SJSA1 (cell line): ENCODE data around the gene TP73. TPM values are rescaled to one million over a fixed set of nuclear protein-coding genes. Genes with fewer than 3 reads are reported as not detected.

Source experiments
- DNase-seq, 2 experiments: peaks; one replicate each; pipeline ENCODE4 v3.0.0-alpha.2; 2015 to 2020; ENCODE audit warnings: low spot score in 2 of 2, low read depth in 1 of 2
- H3K27ac ChIP-seq: fragments of 250-450 bp; sonication (Bioruptor Pico); 2 replicates; pipeline ENCODE4 v1.5.1; 2020; ENCODE audit warnings: mild to moderate bottlenecking, moderate library complexity
- H3K27me3 ChIP-seq: fragments of 250-450 bp; sonication (Bioruptor Pico); replicated peaks from 2 replicates; pipeline ENCODE4 v1.5.1; 2020; ENCODE audit warnings: mild to moderate bottlenecking, moderate library complexity
- H3K36me3 ChIP-seq: fragments of 250-450 bp; sonication (Bioruptor Pico); 2 replicates; pipeline ENCODE4 v1.5.1; 2020; ENCODE audit warnings: mild to moderate bottlenecking
- H3K4me1 ChIP-seq: fragments of 250-450 bp; sonication (Bioruptor Pico); replicated peaks from 2 replicates; pipeline ENCODE4 v1.6.1; 2021; ENCODE audit warnings: mild to moderate bottlenecking
- H3K4me3 ChIP-seq: fragments of 250-450 bp; sonication (Bioruptor Pico); 2 replicates; pipeline ENCODE4 v1.5.1; 2020; ENCODE audit warnings: mild to moderate bottlenecking
- H3K9me3 ChIP-seq: fragments of 250-450 bp; sonication (Bioruptor Pico); replicated peaks from 2 replicates; pipeline ENCODE4 v1.5.1; 2020; ENCODE audit warnings: mild to moderate bottlenecking
- total RNA-seq: library from RNA; depleted of rRNA; stranded (reverse); fragments of >200 nt; shearing (Covaris generic); gene quantifications from 2 replicates; pipeline ENCODE4 v1.2.3, GENCODE V29; 2014

TP73 gene
- total RNA-seq, 1 experiment from 2014 or later: 3.4 TPM

- H3K9me3 ChIP-seq: no peaks in the 10 kb centered on the region
- DNase-seq: no peak
- H3K4me1 ChIP-seq: peaks cover 13% of the 10 kb centered on the region
- H3K27me3 ChIP-seq: peaks cover 7% of the 10 kb centered on the region
- H3K4me3 ChIP-seq: peak overlapping the region; percentile 37
- H3K36me3 ChIP-seq: no peaks in the 10 kb centered on the region
- no peak overlapping the region for H3K27ac ChIP-seq
Measured at GRCh38 chr1:3771108-3772026, 119.1 kb downstream of the TP73 start.

GRCh38 chr1:3772027-3772714 is 119.9 kb downstream of the TP73 start:
- Histone ChIP-seq H3K27me3 (peaks cover 7% of the 10 kb centered on the region), H3K4me3 (peak overlapping the region; percentile 37), H3K27ac (no peak overlapping the region), H3K4me1 (peaks cover 13% of the 10 kb centered on the region), H3K9me3 (no peaks in the 10 kb centered on the region), H3K36me3 (no peaks in the 10 kb centered on the region)
- peak in 1 of 2 experiments; percentile 80 for DNase-seq

- no peaks in the 10 kb centered on the region for H3K36me3 ChIP-seq
- no peaks in the 10 kb centered on the region for H3K9me3 ChIP-seq
- H3K4me1 ChIP-seq: peaks cover 13% of the 10 kb centered on the region
- no peak for DNase-seq
- peak within 1 kb of the TSS; percentile 37 for H3K4me3 ChIP-seq
- H3K27ac ChIP-seq: no peak within 1 kb of the TSS
- peaks cover 7% of the 10 kb centered on the region for H3K27me3 ChIP-seq
Measured at GRCh38 chr1:3772715-3773571, 120.6 kb downstream of the TP73 start, which contains the start of gene SMIM1. TSS of gene SMIM1 (plus strand) at chr1:3772749. CDS start at chr1:3775374, 2,625 bp downstream.

- H3K27me3 ChIP-seq: peaks cover 7% of the 10 kb centered on the region
- peaks cover 3% of the 10 kb centered on the region; the same call in 1 of the 2 replicates for H3K36me3 ChIP-seq
- H3K9me3 ChIP-seq: no peaks in the 10 kb centered on the region
- DNase-seq: no peak
- peaks cover 13% of the 10 kb centered on the region for H3K4me1 ChIP-seq
- no peak overlapping the region for H3K27ac ChIP-seq
- no peak overlapping the region for H3K4me3 ChIP-seq
Measured at GRCh38 chr1:3773572-3774275, 121.4 kb downstream of the TP73 start.

- no peak overlapping the region for H3K4me3 ChIP-seq
- peaks cover 7% of the 10 kb centered on the region for H3K27me3 ChIP-seq
- no peak overlapping the region for H3K27ac ChIP-seq
- H3K4me1 ChIP-seq: peaks cover 13% of the 10 kb centered on the region
- no peak for DNase-seq
- no peaks in the 10 kb centered on the region for H3K9me3 ChIP-seq
- H3K36me3 ChIP-seq: peaks cover 10% of the 10 kb centered on the region
Measured at GRCh38 chr1:3774276-3774945, 122.1 kb downstream of the TP73 start.

GRCh38 chr1:3774946-3775489 is 122.7 kb downstream of the TP73 start:
- no peak for DNase-seq
- no peak overlapping the region for H3K4me3 ChIP-seq
- peaks cover 13% of the 10 kb centered on the region for H3K4me1 ChIP-seq
- H3K27me3 ChIP-seq: peaks cover 7% of the 10 kb centered on the region
- no peaks in the 10 kb centered on the region for H3K9me3 ChIP-seq
- H3K27ac ChIP-seq: no peak overlapping the region
- H3K36me3 ChIP-seq: peaks cover 16% of the 10 kb centered on the region

GRCh38 chr1:3775490-3776230 is 123.3 kb downstream of the TP73 start:
- Histone ChIP-seq H3K27ac (no peak overlapping the region), H3K4me1 (peaks cover 13% of the 10 kb centered on the region), H3K4me3 (no peak overlapping the region), H3K9me3 (no peaks in the 10 kb centered on the region), H3K27me3 (peaks cover 7% of the 10 kb centered on the region), H3K36me3 (peaks cover 22% of the 10 kb centered on the region)
- DNase-seq: no peak

- Histone ChIP-seq H3K9me3 (no peaks in the 10 kb centered on the region), H3K4me3 (no peak overlapping the region), H3K27ac (no peak overlapping the region), H3K27me3 (peaks cover 7% of the 10 kb centered on the region), H3K4me1 (peaks cover 13% of the 10 kb centered on the region), H3K36me3 (peaks cover 29% of the 10 kb centered on the region)
- DNase-seq: no peak
Measured at GRCh38 chr1:3776231-3776961, 124.1 kb downstream of the TP73 start.

- no peaks in the 10 kb centered on the region for H3K9me3 ChIP-seq
- H3K4me3 ChIP-seq: no peak overlapping the region
- H3K27ac ChIP-seq: no peak overlapping the region
- peaks cover 9% of the 10 kb centered on the region for H3K4me1 ChIP-seq
- DNase-seq: no peak
- peaks cover 37% of the 10 kb centered on the region for H3K36me3 ChIP-seq
- peaks cover under 1% of the 10 kb centered on the region for H3K27me3 ChIP-seq
Measured at GRCh38 chr1:3777078-3777547, 124.8 kb downstream of the TP73 start.

- Histone ChIP-seq H3K4me1 (peaks cover 7% of the 10 kb centered on the region), H3K4me3 (no peak overlapping the region)
- DNase-seq: no peak
Measured at GRCh38 chr1:3777647-3778589, 125.6 kb downstream of the TP73 start.

More at GRCh38 chr1:3777647-3778589, 125.6 kb downstream of the TP73 start:
- H3K36me3 ChIP-seq: peaks cover 44% of the 10 kb centered on the region
- no peaks in the 10 kb centered on the region for H3K9me3 ChIP-seq
- H3K27ac ChIP-seq: no peak overlapping the region
- no peaks in the 10 kb centered on the region for H3K27me3 ChIP-seq
